Neuronal stem cell (in vitro differentiated cells): Measurements from ENCODE around the gene OPRL1. TPM values are rescaled to one million over a fixed set of nuclear protein-coding genes. Genes with fewer than 3 reads are reported as not detected.

Source experiments
- DNase-seq: peaks from one replicate; pipeline ENCODE4 v3.0.0-alpha.2; 2013; ENCODE audit warnings: low spot score
- H2AFZ ChIP-seq: one replicate; pipeline ENCODE4 v1.6.1; 2013; ENCODE audit warnings: mild to moderate bottlenecking, low read length, inconsistent platforms
- H2AK5ac ChIP-seq: 2 replicates; pipeline ENCODE4 v1.6.1; 2013; ENCODE audit warnings: low read depth, mild to moderate bottlenecking, inconsistent platforms, low read length, moderate library complexity, mixed read lengths
- H2BK120ac ChIP-seq: 2 replicates; pipeline ENCODE4 v1.6.1; 2013; ENCODE audit warnings: low read depth, mild to moderate bottlenecking, inconsistent platforms, low read length, moderate library complexity, mixed read lengths
- H2BK12ac ChIP-seq: one replicate; pipeline ENCODE4 v1.6.1; 2013; ENCODE audit warnings: low read length, inconsistent platforms
- H2BK15ac ChIP-seq: 2 replicates; pipeline ENCODE4 v1.6.1; 2013; ENCODE audit warnings: mild to moderate bottlenecking, low read length, inconsistent platforms, mixed read lengths
- H2BK5ac ChIP-seq: one replicate; pipeline ENCODE4 v1.6.1; 2013; ENCODE audit warnings: inconsistent platforms, mild to moderate bottlenecking, low read length, moderate library complexity
- H3K14ac ChIP-seq: one replicate; pipeline ENCODE4 v1.6.1; 2013; ENCODE audit warnings: low read length, inconsistent platforms
- H3K18ac ChIP-seq: 2 replicates; pipeline ENCODE4 v1.6.1; 2013; ENCODE audit warnings: low read length, inconsistent platforms
- H3K23ac ChIP-seq: 2 replicates; pipeline ENCODE4 v1.6.1; 2013; ENCODE audit warnings: low read depth, mild to moderate bottlenecking, mixed read lengths, low read length, inconsistent platforms; ENCODE audit not compliant: poor library complexity
- H3K27ac ChIP-seq: replicated peaks from 3 replicates; pipeline ENCODE4 v1.5.1; 2013; ENCODE audit warnings: low read length, inconsistent platforms
- H3K27me3 ChIP-seq, 3 experiments: 2 replicates each; pipeline ENCODE4 v1.6.1; 2013; ENCODE audit warnings: low read length in 3 of 3, mild to moderate bottlenecking in 2 of 3, inconsistent platforms in 1 of 3, low read depth in 1 of 3, mixed read lengths in 1 of 3, moderate library complexity in 1 of 3; ENCODE audit not compliant: control insufficient read depth in 3 of 3, insufficient read depth in 3 of 3
- H3K36me3 ChIP-seq, 2 donors: replicated peaks in 1 of 2; 2 replicates each; pipeline ENCODE4 v1.6.1; 2013; ENCODE audit warnings: low read length in 2 of 2; ENCODE audit not compliant: control insufficient read depth in 2 of 2, insufficient read depth in 2 of 2
- H3K4ac ChIP-seq: 2 replicates; pipeline ENCODE4 v1.6.1; 2013; ENCODE audit warnings: inconsistent platforms, mild to moderate bottlenecking, low read length, moderate library complexity
- H3K4me1 ChIP-seq, 2 donors: 1 replicate in 1 of 2; 2 replicates in 1 of 2; pipeline ENCODE4 v1.6.1; 2013; ENCODE audit warnings: low read length in 2 of 2, low read depth in 1 of 2; ENCODE audit not compliant: control insufficient read depth in 2 of 2, insufficient read depth in 1 of 2
- H3K4me2 ChIP-seq: one replicate; pipeline ENCODE4 v1.6.1; 2013; ENCODE audit warnings: mild to moderate bottlenecking, low read length, inconsistent platforms; ENCODE audit not compliant: insufficient read depth, poor library complexity, severe bottlenecking
- H3K4me3 ChIP-seq, 2 donors: 2 replicates each; pipeline ENCODE4 v1.5.1; 2013; ENCODE audit warnings: low read length in 2 of 2, mild to moderate bottlenecking in 2 of 2, inconsistent platforms in 1 of 2, moderate library complexity in 1 of 2
- H3K79me1 ChIP-seq: one replicate; pipeline ENCODE4 v1.6.1; 2013; ENCODE audit warnings: low read depth, mild to moderate bottlenecking, inconsistent platforms, low read length, moderate library complexity
- H3K9ac ChIP-seq: one replicate; pipeline ENCODE4 v1.6.1; 2013; ENCODE audit warnings: mild to moderate bottlenecking, low read depth, low read length, inconsistent platforms; ENCODE audit not compliant: poor library complexity
- H3K9me3 ChIP-seq, 2 donors: replicated peaks in 1 of 2; 2 replicates each; pipeline versions ENCODE3 to v1.6.1; 2013; ENCODE audit warnings: low read length in 2 of 2, mild to moderate bottlenecking in 2 of 2, inconsistent platforms in 1 of 2, low read depth in 1 of 2, mixed read lengths in 1 of 2, moderate library complexity in 1 of 2; ENCODE audit not compliant: control insufficient read depth in 2 of 2, insufficient read depth in 1 of 2
- H4K8ac ChIP-seq: one replicate; pipeline ENCODE4 v1.6.1; 2013; ENCODE audit warnings: low read depth, mild to moderate bottlenecking, inconsistent platforms, low read length, moderate library complexity
- H4K91ac ChIP-seq: one replicate; pipeline ENCODE4 v1.6.1; 2013; ENCODE audit warnings: low read length, low read depth, mild to moderate bottlenecking, inconsistent platforms; ENCODE audit not compliant: poor library complexity
- WGBS, 2 donors: extraction: QIAGEN DNeasy Blood & Tissue Kit; methylation state at CpG; one replicate each; pipeline ENCODE4 v1.1.7; 2013; ENCODE audit warnings: missing lambda C conversion rate in 2 of 2, mixed read lengths in 1 of 2; ENCODE audit not compliant: insufficient read length in 2 of 2, insufficient replicate concordance in 1 of 2; ENCODE audit errors: extremely low coverage in 2 of 2; 5-methylcytosine and 5-hydroxymethylcytosine counted together
- polyA plus RNA-seq, 2 experiments: library from polyadenylated mRNA; stranded (reverse); fragments of 200-250 nt; gene quantifications; one replicate each; pipeline ENCODE4 v1.2.3, GENCODE V29; 2013

The OPRL1 gene
- polyA plus RNA-seq (2013, experiment 1 of 2), result 2.6 TPM
- polyA plus RNA-seq (2013, experiment 2 of 2), result 2.5 TPM

DNA sequence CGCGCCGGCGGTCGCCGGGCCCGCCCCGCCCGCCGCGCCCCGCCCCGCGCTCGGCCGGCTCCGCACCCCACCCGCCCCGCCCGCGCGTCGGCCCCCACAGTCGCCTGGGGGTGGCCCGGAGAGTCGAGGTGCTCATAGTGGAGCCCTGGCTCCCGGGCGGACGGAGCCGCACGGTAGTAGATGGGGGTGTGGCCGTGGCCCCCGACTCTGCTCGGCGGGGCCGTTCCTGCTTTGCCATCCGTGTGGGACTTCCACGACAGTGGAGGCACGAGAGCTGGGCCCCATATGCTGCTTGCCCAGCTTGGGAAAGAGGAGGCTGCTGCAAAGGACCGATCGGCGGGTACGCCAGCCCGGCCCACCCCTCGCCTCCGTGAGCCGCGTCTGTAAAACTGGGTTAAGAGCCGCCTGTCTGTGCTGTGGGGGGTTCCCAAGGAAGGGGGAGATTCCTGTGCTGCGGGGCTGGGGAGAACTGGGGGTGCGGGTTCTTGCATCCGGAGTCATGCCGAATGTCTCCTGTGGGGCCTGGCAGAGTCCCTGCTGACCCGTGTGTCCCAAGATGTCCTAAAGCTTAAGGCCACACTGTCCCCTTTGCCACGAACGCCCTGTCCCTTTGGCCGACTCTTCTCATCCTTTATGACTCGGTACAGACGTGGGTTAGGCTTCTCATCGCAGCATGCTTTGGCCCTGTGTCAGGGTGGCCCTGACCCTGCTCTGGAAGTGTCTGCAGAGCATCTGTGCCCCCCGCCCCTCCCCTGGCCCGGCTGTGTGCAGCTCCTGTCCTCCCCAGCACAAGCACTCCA is at the start of gene OPRL1:
TSS of gene OPRL1 (plus strand) at position 70 of the 800 bp plus-strand sequence. CDS start 12,639 bp downstream, outside the sequence.
- Histone ChIP-seq H3K79me1 (peaks cover 9% of the 10 kb centered on the region), H2BK12ac (peak within 1 kb of the TSS; percentile 84), H2BK15ac (peak within 1 kb of the TSS; percentile 95), H2AK5ac (peak within 1 kb of the TSS; percentile 15), H3K27ac (peak within 1 kb of the TSS; percentile 28), H2BK5ac (peak within 1 kb of the TSS; percentile 82), H3K23ac (peak within 1 kb of the TSS; percentile 22), H3K9ac (peak within 1 kb of the TSS; percentile 92), H4K8ac (peak within 1 kb of the TSS; percentile 29), H3K4me1 (peaks cover 36 to 57% of the 10 kb centered on the region in 2 donors), H2AFZ (peak within 1 kb of the TSS; percentile 96), H4K91ac (no peak within 1 kb of the TSS), H2BK120ac (peak within 1 kb of the TSS; percentile 81), H3K4me2 (peak within 1 kb of the TSS; percentile 93), H3K14ac (peak within 1 kb of the TSS; percentile 98), H3K27me3 (peaks cover 2 to 33% (median 32%) of the 10 kb centered on the region in 3 experiments), H3K4me3 (peak within 1 kb of the TSS; percentile 58 to 92), H3K18ac (peak within 1 kb of the TSS; percentile 98), H3K9me3 (no peaks in the 10 kb centered on the region), H3K36me3 (peaks cover 0 to 1% of the 10 kb centered on the region in 2 donors), H3K4ac (peak within 1 kb of the TSS; percentile 66)
- no CpG with 5 or more reads among the region's 62 CpGs for WGBS, 2 donors
- DNase-seq, result no peak

- Histone ChIP-seq H2BK120ac (no peak overlapping the region), H2BK15ac (no peak overlapping the region), H3K4ac (no peak overlapping the region), H3K4me1 (no peaks in the 10 kb centered on the region), H3K23ac (no peak overlapping the region), H3K4me2 (no peak overlapping the region), H3K79me1 (peaks cover 9% of the 10 kb centered on the region), H2BK5ac (no peak overlapping the region), H3K14ac (no peak overlapping the region), H3K18ac (no peak overlapping the region), H3K4me3 (no peak overlapping the region), H3K9ac (no peak overlapping the region), H3K9me3 (no peaks in the 10 kb centered on the region), H2AK5ac (no peak overlapping the region), H4K91ac (no peak overlapping the region), H3K27ac (no peak overlapping the region), H3K36me3 (peaks cover 58 to 92% of the 10 kb centered on the region in 2 donors), H2AFZ (no peak overlapping the region), H2BK12ac (no peak overlapping the region), H3K27me3 (no peaks in the 10 kb centered on the region), H4K8ac (no peak overlapping the region)
- DNase-seq, result no peak
- WGBS, 2 donors, result no CpG with 5 or more reads among the region's 20 CpGs
Measured at GRCh38 chr20:64030371-64031134, 49.3 kb upstream of the OPRL1 start.

- Histone ChIP-seq H3K4me2 (no peak overlapping the region), H2BK12ac (no peak overlapping the region), H3K79me1 (peaks cover 8% of the 10 kb centered on the region), H3K9ac (no peak overlapping the region), H3K27me3 (peaks cover 0 to 1% (median 0%) of the 10 kb centered on the region in 3 experiments), H4K8ac (no peak overlapping the region), H3K4me1 (peaks cover 10 to 12% of the 10 kb centered on the region in 2 donors), H2BK15ac (no peak overlapping the region), H3K27ac (no peak overlapping the region), H3K36me3 (peaks cover 52 to 80% of the 10 kb centered on the region in 2 donors), H3K14ac (no peak overlapping the region), H3K23ac (no peak overlapping the region), H3K18ac (no peak overlapping the region), H2BK120ac (no peak overlapping the region), H2AK5ac (no peak overlapping the region), H3K4me3 (no peak overlapping the region), H2BK5ac (no peak overlapping the region), H3K4ac (no peak overlapping the region), H2AFZ (no peak overlapping the region), H4K91ac (no peak overlapping the region), H3K9me3 (no peaks in the 10 kb centered on the region)
- no CpG with 5 or more reads among the region's 19 CpGs for whole genome bisulfite sequencing, 2 donors
- DNase-seq, result no peak
Measured at GRCh38 chr20:64031822-64032314, 48.0 kb upstream of the OPRL1 start.
